Left hindlimb (tissue), 1 donor: Measurements from ENCODE around the gene ECPAS.
"Not testable (repeated sequence)": the region's sequence is repeated elsewhere in the genome, so short reads cannot be mapped to it uniquely, and the experiment has no call there.

ENCODE experiments used
- DNase-seq: peaks from one replicate; pipeline ENCODE4 v3.0.0-alpha.2; 2018

The ECPAS gene, protein sequence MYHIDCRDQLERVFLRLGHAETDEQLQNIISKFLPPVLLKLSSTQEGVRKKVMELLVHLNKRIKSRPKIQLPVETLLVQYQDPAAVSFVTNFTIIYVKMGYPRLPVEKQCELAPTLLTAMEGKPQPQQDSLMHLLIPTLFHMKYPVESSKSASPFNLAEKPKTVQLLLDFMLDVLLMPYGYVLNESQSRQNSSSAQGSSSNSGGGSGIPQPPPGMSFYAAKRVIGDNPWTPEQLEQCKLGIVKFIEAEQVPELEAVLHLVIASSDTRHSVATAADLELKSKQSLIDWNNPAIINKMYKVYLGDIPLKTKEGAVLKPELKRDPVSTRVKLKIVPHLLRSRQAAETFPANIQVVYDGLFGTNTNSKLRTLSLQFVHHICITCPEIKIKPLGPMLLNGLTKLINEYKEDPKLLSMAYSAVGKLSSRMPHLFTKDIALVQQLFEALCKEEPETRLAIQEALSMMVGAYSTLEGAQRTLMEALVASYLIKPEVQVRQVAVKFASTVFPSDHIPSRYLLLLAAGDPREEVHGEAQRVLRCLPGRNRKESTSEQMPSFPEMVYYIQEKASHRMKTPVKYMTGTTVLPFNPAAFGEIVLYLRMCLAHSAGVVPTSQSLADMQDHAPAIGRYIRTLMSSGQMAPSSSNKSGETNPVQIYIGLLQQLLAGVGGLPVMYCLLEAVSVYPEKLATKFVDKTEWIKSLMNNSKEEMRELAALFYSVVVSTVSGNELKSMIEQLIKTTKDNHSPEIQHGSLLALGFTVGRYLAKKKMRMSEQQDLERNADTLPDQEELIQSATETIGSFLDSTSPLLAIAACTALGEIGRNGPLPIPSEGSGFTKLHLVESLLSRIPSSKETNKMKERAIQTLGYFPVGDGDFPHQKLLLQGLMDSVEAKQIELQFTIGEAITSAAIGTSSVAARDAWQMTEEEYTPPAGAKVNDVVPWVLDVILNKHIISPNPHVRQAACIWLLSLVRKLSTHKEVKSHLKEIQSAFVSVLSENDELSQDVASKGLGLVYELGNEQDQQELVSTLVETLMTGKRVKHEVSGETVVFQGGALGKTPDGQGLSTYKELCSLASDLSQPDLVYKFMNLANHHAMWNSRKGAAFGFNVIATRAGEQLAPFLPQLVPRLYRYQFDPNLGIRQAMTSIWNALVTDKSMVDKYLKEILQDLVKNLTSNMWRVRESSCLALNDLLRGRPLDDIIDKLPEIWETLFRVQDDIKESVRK (N-terminal part only)

DNA sequence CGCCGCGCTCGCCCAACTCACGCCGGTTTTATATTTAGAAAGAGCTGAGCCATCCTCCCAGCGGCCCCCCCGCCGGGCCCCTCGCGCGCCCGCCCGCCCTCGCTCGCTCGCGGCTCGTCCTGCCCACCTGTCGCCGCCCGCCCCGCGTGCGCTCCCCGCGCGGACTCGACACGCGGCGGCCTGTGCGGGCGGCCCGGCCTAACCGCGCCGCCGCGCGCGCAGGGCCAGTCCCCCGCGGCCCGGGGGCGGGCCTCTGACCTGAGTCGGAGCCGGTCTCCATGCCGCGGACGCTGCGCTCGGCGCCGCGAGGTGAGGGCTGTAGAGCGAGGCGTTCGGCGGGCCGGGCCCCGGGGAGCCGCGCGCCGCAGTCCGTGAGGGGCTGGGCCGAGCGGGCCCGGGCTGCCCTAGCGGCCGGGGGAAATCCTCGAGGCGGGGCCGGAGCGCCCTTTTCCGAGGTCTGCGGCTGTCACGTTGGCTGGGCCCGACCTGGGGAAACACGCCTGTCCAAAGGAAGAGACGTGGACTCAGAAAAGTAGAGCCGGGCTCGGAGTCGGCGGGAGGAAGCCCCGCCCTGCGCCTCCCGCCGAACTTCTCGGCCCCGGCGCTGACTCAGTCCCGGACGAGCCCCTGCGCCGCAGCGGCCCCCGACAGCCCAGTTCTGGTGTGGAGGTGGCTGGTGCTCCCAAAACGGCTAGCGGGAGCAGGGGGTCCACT is at the start of gene ECPAS:
ECPAS (minus strand) TSS at position 526 of the 714 bp plus-strand sequence. CDS start 11,465 bp downstream, outside the sequence.
- DNase-seq: peak; percentile 87

DNA sequence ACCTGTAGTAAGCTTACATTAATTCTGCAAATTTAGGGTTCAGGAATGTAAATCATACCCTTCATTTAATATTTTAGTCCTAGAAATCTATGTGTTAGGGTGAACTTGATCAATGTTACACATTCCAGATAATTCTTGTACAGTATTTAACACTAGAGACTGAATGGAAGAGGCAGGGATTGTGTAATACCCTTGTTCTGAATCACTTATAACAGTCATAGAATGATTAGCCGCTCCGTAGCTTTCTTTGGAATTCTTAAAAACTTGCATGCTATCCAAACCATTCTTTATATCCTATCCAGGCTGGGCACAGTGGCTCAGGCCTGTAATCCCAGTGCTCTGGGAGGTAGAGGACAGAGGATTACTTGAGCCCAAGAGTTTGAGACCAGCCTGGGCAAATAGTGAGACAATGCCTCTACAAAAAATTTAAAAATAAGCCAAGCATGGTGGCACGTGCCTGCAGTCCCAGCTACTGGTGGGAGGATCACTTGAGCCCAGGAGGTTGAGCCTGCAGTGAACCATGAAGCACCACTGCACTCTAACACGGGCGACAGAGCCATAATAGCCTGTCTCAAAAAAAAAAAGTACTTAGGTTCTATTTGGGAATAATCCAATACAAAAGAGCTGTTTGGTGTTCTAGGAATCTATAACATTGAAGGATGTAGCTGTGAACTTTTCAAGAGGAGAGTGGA is 49.1 kb upstream of the ECPAS start:
- no peak for DNase-seq

- no peak for DNase-seq
These were observed 47.5 kb upstream of the ECPAS start for GRCh38 chr9:111531716-111532115.

GRCh38 chr9:111529787-111530186 is 45.6 kb upstream of the ECPAS start:
- DNase-seq: no peak

- no peak for DNase-seq
These were observed 43.2 kb upstream of the ECPAS start for GRCh38 chr9:111527347-111527746.

DNA sequence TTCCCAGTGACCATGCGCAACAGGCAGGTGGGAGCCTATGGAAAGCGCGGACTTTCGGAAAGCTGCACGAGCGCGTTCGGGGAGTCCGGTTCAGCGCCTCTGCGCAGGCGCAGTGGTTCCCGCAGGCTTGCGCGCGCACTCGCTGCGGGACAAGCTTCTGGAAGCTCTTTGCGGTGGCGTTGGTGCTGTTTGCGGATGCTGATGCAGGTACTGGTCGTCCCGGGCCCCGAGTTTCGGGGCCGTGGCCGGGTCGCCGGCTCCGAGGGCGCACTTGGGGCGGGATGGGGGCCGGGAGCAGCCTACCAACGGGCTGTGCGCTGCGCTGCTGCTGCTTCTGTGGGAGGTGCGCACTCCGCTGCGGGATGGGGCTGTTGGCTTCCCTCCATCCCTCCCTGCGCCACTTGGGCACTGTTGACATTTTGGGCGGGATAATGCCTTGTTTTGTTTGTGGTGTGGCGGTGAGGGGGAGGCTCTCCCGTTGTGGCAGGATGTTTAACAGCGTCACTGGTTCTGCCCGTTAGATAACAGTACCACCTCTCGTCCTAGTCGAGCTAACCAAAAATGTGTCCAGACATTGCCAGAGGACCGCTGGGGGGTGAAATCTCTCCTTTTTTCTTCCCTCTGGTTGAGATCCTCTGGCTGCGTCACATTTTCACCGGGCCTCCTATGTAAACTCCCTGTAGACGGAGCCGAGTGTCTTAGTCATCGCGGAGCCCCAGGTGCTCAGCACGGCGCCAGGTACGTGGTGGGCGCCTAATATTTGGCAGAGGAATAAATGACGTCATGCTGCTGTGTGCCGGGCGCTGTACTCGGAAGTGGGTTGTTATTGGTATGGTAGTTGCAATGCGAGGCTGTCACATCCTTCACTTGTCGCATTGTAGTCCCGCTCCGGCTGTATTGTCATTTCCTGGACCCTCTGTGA is 41.1 kb upstream of the ECPAS start, which contains the start of gene ZNF483:
ZNF483 (plus strand) TSS at position 124 of the 922 bp plus-strand sequence. CDS start 2,217 bp downstream, outside the sequence.
- DNase-seq: peak; percentile 81

DNA sequence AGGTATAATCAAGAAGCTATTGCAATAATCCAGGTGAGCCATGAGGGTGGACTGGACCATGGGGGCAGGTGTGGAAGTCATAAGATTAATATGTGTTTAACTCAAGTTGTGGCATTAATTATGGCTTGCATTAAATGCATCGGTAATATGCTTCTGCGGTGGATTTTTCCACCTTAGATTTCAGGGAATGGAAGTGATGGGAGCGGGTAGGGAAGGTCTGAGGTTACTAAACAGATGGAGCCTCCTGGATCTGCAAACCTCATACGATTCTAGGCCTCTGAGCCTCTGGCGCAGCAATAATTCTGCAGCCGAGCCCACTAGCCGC is 40.5 kb upstream of the ECPAS start:
- DNase-seq: no peak

- DNase-seq: no peak
These were observed 31.9 kb upstream of the ECPAS start for GRCh38 chr9:111516061-111516465.

- no peak for DNase-seq
These were observed 30.8 kb upstream of the ECPAS start for GRCh38 chr9:111514967-111515366.

- DNase-seq: not testable (repeated sequence)
These were observed 27.4 kb upstream of the ECPAS start for GRCh38 chr9:111511581-111511980.

DNA sequence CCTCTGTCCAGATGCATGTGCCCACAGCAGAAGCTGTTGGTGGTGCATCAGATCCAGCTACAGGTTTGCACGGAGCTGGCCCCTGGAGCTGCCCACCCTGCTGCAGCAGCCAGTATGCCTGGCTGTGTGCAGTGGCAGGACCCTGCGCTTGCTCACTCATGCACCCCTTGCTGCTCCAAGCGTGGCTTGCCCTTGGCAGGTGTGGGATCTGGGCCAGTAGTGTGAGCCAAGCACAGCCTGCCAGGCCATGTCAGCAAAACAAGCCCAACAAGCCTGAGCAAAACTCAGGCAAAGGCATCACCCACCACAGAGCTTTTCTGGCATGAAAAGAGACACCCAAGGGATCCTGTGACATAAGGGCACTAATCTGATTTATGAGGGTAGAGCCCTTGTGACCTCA is 18.3 kb upstream of the ECPAS start:
- DNase-seq: no peak

DNA sequence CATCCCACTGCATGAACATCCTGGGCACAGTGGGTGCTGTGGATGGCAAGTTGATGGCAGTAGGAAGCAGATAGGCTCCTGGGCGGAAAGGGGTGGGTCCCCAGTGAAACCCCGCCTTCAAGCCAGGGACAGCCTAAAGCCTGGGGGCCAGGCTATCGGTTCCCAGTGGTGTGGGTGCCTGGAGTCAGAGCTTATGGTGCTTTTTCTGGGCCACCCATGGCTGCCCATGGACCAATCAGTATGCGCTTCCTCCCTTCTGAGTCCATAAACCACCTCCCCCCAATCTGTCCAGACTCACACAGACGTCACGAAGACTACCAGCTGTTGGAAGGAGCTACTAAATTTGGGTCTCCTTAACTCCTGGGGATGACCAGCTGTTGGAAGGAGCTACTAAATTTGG is 17.5 kb upstream of the ECPAS start:
- peak; percentile 27 for DNase-seq

GRCh38 chr9:111501005-111501562 is 16.9 kb upstream of the ECPAS start:
- DNase-seq: no peak

DNA sequence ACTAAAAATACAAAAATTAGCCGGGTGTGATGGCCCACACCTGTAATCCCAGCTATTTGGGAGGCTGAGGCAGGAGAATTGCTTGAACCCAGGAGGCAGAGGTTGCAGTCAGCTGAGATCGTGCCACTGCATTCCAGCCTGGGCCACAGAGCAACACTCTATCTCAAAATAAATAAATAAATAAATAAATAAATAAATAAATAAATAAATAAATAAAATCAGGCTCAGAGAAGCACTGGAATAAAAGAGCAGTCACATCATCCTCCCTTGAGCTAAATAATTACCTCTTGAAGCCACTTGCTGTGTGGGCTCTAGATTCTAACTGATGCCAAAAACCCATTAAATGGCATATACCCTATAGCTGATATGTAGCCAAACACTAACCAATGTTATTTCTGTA is 13.0 kb upstream of the ECPAS start:
- DNase-seq: not testable (repeated sequence)

GRCh38 chr9:111484572-111484894 is 350 bp upstream of the ECPAS start:
- no peak for DNase-seq

- DNase-seq: peak; percentile 78
These were observed 735 bp downstream of the ECPAS start for GRCh38 chr9:111483439-111483857.

GRCh38 chr9:111482694-111483438 is 1.3 kb downstream of the ECPAS start:
- DNase-seq: peak; percentile 82

- DNase-seq: no peak
These were observed 2.1 kb downstream of the ECPAS start for GRCh38 chr9:111481885-111482636.

- no peak for DNase-seq
These were observed 6.5 kb downstream of the ECPAS start for GRCh38 chr9:111477677-111478076.
